Measurements from ENCODE around the gene PAK1.
"Not testable (repeated sequence)": the region's sequence is repeated elsewhere in the genome, so short reads cannot be mapped to it uniquely, and the experiment has no call there.

The PAK1 gene

GRCh38 chr11:77302752-77303151, 171.1 kb downstream of the PAK1 start:
- DNase-seq (ENCODE audit: low spot score): no peak

GRCh38 chr11:77301510-77301909, 172.4 kb downstream of the PAK1 start, which contains the start of gene GDPD4:
TSS of gene GDPD4 (minus strand) at chr11:77301686. CDS start at chr11:77285137, 16,549 bp downstream.
- no peak for DNase-seq (ENCODE audit: low spot score)

- DNase-seq (ENCODE audit: low spot score): no peak
These were observed 173.2 kb downstream of the PAK1 start for GRCh38 chr11:77300695-77301094.

DNA sequence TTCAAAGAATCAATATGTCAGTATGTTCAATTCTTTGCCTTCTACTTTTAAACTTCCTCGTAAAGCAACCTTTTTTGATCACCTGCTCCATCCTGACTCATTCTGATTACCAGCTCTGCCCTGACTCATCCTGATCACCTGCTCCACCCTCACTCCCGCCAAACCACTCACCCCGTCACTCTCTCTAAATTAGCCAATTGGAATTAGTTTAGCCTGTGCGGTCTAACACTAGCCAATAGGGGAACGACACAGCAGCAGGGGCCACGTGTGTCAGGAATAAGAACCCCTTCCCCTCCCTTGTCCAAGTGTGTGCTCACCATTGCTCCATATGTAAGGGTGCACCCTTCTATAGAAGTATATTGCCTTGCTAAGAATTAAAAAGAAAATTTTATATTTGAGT, 173.9 kb downstream of the PAK1 start:
- not testable (repeated sequence) for DNase-seq (ENCODE audit: low spot score)

DNA sequence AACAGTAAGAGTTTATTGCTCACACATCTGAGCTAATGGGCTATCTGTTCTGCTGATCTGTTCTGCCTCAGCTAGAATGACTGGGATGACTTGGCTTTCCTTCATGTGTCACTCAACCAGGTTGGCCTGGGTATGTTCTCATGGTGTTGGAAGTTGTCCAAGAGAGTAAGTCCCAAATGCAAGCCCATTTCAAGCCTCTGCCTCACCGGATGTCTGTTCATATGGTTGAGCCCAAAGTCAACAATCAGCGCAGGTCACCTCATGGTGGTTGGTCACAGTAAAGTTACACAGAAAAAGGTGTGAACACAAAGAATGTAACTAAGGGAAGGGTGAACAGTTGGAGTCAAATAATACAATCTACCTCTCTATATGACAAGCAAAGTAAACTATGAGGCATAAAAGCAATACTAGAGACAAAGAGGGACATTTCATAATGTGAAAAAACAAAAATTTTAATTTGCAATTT, 174.3 kb downstream of the PAK1 start:
- no peak for DNase-seq (ENCODE audit: low spot score)

GRCh38 chr11:77294040-77294439, 179.9 kb downstream of the PAK1 start:
- no peak for DNase-seq (ENCODE audit: low spot score)

DNA sequence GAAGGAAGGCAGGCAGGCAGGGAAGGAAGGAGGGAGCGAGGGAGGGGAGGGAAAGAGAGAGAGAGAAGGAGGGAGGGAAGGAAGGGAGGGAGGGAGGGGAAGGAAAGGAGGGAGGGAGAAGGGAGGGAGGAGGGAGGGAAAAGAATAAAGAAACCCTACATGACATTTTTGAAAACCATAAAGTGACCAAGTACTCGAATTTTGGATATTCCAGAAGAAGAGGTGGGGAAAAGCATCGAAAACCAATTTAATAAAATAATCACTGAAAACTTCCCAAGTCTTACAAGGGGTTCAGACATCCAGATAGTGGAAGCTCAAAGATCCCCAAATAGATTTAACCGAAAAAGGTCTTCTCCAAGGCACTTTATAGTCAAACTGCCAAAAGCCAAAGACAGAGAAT, 184.2 kb downstream of the PAK1 start:
- DNase-seq (ENCODE audit: low spot score): no peak

GRCh38 chr11:77287615-77288273, 186.2 kb downstream of the PAK1 start:
- DNase-seq (ENCODE audit: low spot score): no peak

DNA sequence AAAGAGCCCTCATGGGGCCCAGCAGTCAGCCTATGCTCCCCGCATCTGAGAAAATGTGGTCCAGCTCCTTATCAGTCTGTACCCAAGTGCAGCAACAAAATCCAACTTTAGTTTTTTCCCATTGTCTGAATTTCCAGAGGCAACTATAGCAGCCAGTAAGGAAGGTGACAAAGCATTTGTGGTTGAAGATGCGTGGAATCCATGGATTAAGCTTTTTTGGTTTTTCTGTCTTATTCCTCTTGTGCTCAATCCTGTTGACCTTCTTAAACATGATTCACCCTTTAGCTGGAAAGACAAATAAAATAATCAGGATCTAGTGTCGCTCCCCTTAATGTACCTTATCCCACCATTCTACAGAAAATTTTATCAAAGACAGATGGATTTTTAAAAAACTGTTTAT, 186.8 kb downstream of the PAK1 start:
- no peak for DNase-seq (ENCODE audit: low spot score)

GRCh38 chr11:77284476-77285468, 189.1 kb downstream of the PAK1 start:
- DNase-seq (ENCODE audit: low spot score): no peak

- no peak for DNase-seq (ENCODE audit: low spot score)
These were observed 190.8 kb downstream of the PAK1 start for GRCh38 chr11:77283101-77283500.

DNA sequence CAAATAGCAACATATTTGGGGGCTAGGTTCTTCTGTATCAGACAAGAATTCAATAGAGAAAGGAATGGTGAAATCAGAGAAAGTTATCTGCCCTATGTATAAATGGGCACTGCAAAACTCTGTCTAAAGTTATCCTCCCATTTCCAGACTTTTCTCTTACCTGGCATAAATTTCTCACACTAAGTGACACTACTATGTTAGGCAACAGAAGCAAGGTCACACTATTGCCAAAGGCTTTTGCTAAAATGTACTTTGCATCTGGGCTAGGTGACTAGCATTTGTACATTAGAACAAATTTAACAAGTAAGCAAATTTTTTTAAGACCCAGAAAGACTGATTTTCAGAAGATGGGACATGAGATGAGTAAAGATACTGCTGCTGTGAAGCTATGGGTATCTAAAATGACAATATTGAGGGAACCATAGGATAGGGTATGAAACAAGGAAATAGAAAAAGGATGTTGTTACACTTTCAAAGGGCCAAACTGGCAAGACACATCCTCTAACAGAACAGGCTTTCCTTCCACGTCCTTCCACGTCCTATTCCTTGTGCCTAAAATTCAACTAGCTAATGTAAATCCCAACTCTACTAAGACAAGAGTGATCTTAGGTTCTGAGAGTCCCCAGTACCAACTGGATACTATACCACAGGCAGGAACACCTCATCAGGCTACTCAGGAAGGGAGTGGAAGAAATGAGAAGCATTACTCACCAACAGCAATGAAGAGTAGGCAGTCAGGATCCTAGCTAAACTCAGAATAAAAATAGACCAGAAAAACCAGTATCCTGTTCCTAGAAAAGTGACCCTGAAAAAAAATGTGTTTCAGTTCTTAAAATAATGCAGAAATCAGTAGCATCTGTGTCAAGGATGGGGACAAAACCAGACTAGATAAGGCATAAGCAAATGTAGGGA, 195.0 kb downstream of the PAK1 start:
- DNase-seq (ENCODE audit: low spot score): no peak

DNA sequence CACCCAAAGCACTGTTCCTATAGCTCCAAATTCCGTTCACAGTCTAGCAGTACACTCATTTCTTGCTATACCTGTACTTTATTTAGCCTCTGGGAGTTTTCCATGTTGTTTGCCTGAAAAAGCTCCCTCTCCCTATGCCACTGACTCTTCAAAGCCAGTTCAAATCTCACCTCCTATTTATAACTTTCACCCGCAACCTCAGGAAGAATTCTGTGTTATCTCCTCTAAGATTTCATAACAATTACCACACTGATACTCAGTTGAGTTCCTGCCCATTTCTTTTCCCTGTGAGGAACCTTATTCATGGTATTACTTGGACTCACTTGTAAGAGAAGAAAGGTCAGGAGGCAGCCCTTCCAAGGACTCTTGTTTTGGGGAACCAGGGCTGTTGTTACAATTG, 197.6 kb downstream of the PAK1 start:
- no peak for DNase-seq (ENCODE audit: low spot score)

Measured in ecto neural progenitor cell (in vitro differentiated cells).